GM23338 (cell line): Measurements from ENCODE around the gene SETX. TPM values are rescaled to one million over a fixed set of nuclear protein-coding genes. Genes with fewer than 3 reads are reported as not detected.

Source experiments
- ATAC-seq: fragments of 200-7000 bp; cut with Tn5 transposase; 3 replicates; pipeline ENCODE4 v1.9.1; 2020
- DNase-seq: peaks from one replicate; pipeline ENCODE4 v3.0.0-alpha.2; 2015; ENCODE audit warnings: low spot score
- H2AFZ ChIP-seq: fragments of 200-600 bp; sonication (generic); 2 replicates; pipeline ENCODE4 v1.8.0; 2016; ENCODE audit warnings: antibody characterized with exemption, mild to moderate bottlenecking, moderate library complexity
- H3F3A ChIP-seq: fragments of 200-600 bp; sonication (generic); replicated peaks from 2 replicates; pipeline ENCODE4 v1.8.0; 2017; ENCODE audit warnings: antibody characterized with exemption, mixed run types, low read depth
- H3K27ac ChIP-seq: fragments of 200-600 bp; sonication (generic); 2 replicates; pipeline ENCODE4 v1.6.1; 2016; ENCODE audit warnings: low read depth
- H3K27me3 ChIP-seq: fragments of 200-600 bp; sonication (generic); 2 replicates; pipeline ENCODE4 v1.8.0; 2016; ENCODE audit warnings: mild to moderate bottlenecking, mixed run types, moderate library complexity; ENCODE audit not compliant: insufficient read depth
- H3K36me3 ChIP-seq: fragments of 200-600 bp; sonication (generic); 2 replicates; pipeline ENCODE4 v1.8.0; 2016; ENCODE audit warnings: mild to moderate bottlenecking; ENCODE audit not compliant: insufficient read depth
- H3K4me1 ChIP-seq: fragments of 200-600 bp; sonication (generic); 2 replicates; pipeline ENCODE4 v1.8.0; 2016; ENCODE audit warnings: mild to moderate bottlenecking, moderate library complexity; ENCODE audit not compliant: insufficient read depth
- H3K4me2 ChIP-seq: fragments of 200-600 bp; sonication (generic); 2 replicates; pipeline ENCODE4 v1.7.1; 2017; ENCODE audit warnings: mixed run types
- H3K4me3 ChIP-seq: fragments of 200-600 bp; sonication (generic); 2 replicates; pipeline ENCODE4 v1.6.1; 2016; ENCODE audit warnings: mixed run types
- H3K79me2 ChIP-seq: fragments of 200-600 bp; sonication (generic); replicated peaks from 2 replicates; pipeline ENCODE4 v1.8.0; 2017; ENCODE audit warnings: mild to moderate bottlenecking; ENCODE audit not compliant: insufficient read depth
- H3K9me2 ChIP-seq: fragments of 200-600 bp; sonication (generic); 2 replicates; pipeline ENCODE4 v1.8.0; 2017; ENCODE audit not compliant: insufficient read depth
- H4K20me1 ChIP-seq: fragments of 200-600 bp; sonication (generic); replicated peaks from 2 replicates; pipeline ENCODE4 v1.8.0; 2017; ENCODE audit warnings: mild to moderate bottlenecking; ENCODE audit not compliant: insufficient read depth
- H3K27ac Mint-ChIP-seq: 2 replicates; pipeline ENCODE4 v1.8.0; 2020; ENCODE audit warnings: inconsistent platforms, mild to moderate bottlenecking, moderate library complexity, mixed read lengths
- H3K27me3 Mint-ChIP-seq: 3 replicates; pipeline ENCODE4 v1.8.0; 2022; ENCODE audit warnings: low read depth, mild to moderate bottlenecking, moderate library complexity, mixed read lengths, inconsistent platforms; ENCODE audit not compliant: insufficient read depth, poor library complexity
- H3K36me3 Mint-ChIP-seq: 3 replicates; pipeline ENCODE4 v1.8.0; 2021; ENCODE audit warnings: low read depth, mild to moderate bottlenecking, inconsistent platforms, moderate library complexity, mixed read lengths
- H3K4me1 Mint-ChIP-seq: 3 replicates; pipeline ENCODE4 v1.8.0; 2020; ENCODE audit warnings: mild to moderate bottlenecking, inconsistent platforms, mixed read lengths
- H3K4me3 Mint-ChIP-seq: 3 replicates; pipeline ENCODE4 v1.8.0; 2021; ENCODE audit warnings: moderate library complexity, mild to moderate bottlenecking, inconsistent platforms, mixed read lengths
- H3K9me3 Mint-ChIP-seq: 3 replicates; pipeline ENCODE4 v1.8.0; 2020; ENCODE audit warnings: moderate library complexity, mild to moderate bottlenecking, inconsistent platforms, mixed read lengths
- CREB1 ChIP-seq: fragments of 250-450 bp; sonication (Bioruptor Pico); IDR thresholded peaks from 2 replicates; pipeline ENCODE4 v1.5.0; 2020; ENCODE audit warnings: low read depth, mild to moderate bottlenecking, moderate library complexity
- EZH2 ChIP-seq: fragments of 200-600 bp; sonication (generic); IDR thresholded peaks from one replicate; pipeline ENCODE4 v1.8.0; 2017; ENCODE audit warnings: antibody characterized with exemption, mild to moderate bottlenecking, low read depth; ENCODE audit not compliant: unreplicated experiment
- EZH2phosphoT487 ChIP-seq: fragments of 200-600 bp; sonication (generic); IDR thresholded peaks from one replicate; pipeline ENCODE4 v1.8.1; 2018; ENCODE audit warnings: antibody characterized with exemption; ENCODE audit not compliant: unreplicated experiment
- JUNB ChIP-seq: IDR thresholded peaks from one replicate; pipeline ENCODE4 v1.6.1; 2016; ENCODE audit warnings: antibody characterized with exemption; ENCODE audit not compliant: unreplicated experiment
- NANOG ChIP-seq: IDR thresholded peaks from 2 replicates; pipeline ENCODE4 v1.6.1; 2016; ENCODE audit warnings: antibody characterized with exemption, borderline replicate concordance
- POLR2AphosphoS5 ChIP-seq: IDR thresholded peaks from 2 replicates; pipeline ENCODE4 v1.6.1; 2016; ENCODE audit warnings: antibody characterized with exemption, low read depth
- STAT1 ChIP-seq: IDR thresholded peaks from one replicate; pipeline ENCODE4 v1.6.1; 2016; ENCODE audit warnings: antibody characterized with exemption; ENCODE audit not compliant: unreplicated experiment
- ZNF114 ChIP-seq: fragments of 250-450 bp; sonication (Bioruptor Pico); IDR thresholded peaks from 2 replicates; pipeline ENCODE4 v1.5.0; 2020; ENCODE audit warnings: mild to moderate bottlenecking, moderate library complexity
- ZNF331 ChIP-seq: fragments of 250-450 bp; sonication (Bioruptor Pico); IDR thresholded peaks from 2 replicates; pipeline ENCODE4 v1.5.0; 2020; ENCODE audit warnings: low read depth, mild to moderate bottlenecking, moderate library complexity
- polyA plus RNA-seq: library from polyadenylated mRNA; unstranded; fragments of >200 nt; fragmentation: Nextera tagmentation; extraction: Ambion mirVana; gene quantifications from 2 replicates; pipeline ENCODE4 v1.2.1, GENCODE V29; 2016
- total RNA-seq: library from RNA; depleted of rRNA; stranded (reverse); fragments of >200 nt; shearing (Covaris generic); gene quantifications from 2 replicates; pipeline ENCODE4 v1.2.3, GENCODE V29; 2014
- TF ChIP-seq, protein P1 (sequence below), 2 experiments: fragments of 200-600 bp in 1 of 2; sonication (generic) in 1 of 2; conservative IDR thresholded peaks; 2 replicates each; pipeline versions ENCODE4 v1.5.1 to v1.6.1; 2016 to 2017; ENCODE audit warnings: antibody characterized with exemption in 2 of 2, low read depth in 2 of 2, mild to moderate bottlenecking in 2 of 2, moderate library complexity in 1 of 2
- TF ChIP-seq, protein P2 (sequence below): IDR thresholded peaks from one replicate; pipeline ENCODE4 v1.6.1; 2018; ENCODE audit warnings: antibody characterized with exemption; ENCODE audit not compliant: unreplicated experiment
- TF ChIP-seq, protein P3 (sequence below): IDR thresholded peaks from 2 replicates; pipeline ENCODE4 v1.6.1; 2016; ENCODE audit warnings: antibody characterized with exemption
- TF ChIP-seq, protein P4 (sequence below): fragments of 250-450 bp; sonication (Bioruptor Pico); IDR thresholded peaks from 2 replicates; pipeline ENCODE4 v1.5.0; 2020; ENCODE audit warnings: mild to moderate bottlenecking, moderate library complexity

The SETX gene
- total and polyA plus RNA-seq, 2 experiments from 2014 or later = 17.5 to 49.9 TPM

DNA sequence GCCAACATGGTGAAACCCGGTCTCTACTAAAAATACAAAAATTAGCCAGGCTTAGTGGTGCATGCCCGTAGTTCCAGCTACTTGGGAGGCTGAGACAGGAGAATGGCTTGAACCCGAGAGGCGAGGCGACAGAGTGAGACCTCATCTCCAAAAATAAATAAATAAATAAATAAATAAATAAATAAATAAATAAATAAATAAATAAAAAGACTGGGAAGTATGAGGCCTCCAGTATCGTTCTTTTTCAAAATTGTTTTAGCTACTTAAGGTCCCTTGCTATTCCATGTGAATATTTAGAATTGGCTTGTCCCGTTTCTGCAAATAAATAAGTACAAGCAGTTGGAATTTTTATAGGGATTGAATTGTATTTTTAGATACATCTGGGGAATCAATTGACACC is 3.0 kb upstream of the SETX start:
- H3K4me3 ChIP-seq = no peak overlapping the region
- no peaks in the 10 kb centered on the region for H3F3A ChIP-seq

More for the DNA sequence above, 3.0 kb upstream of the SETX start:
- TF ChIP-seq, protein P1, sequence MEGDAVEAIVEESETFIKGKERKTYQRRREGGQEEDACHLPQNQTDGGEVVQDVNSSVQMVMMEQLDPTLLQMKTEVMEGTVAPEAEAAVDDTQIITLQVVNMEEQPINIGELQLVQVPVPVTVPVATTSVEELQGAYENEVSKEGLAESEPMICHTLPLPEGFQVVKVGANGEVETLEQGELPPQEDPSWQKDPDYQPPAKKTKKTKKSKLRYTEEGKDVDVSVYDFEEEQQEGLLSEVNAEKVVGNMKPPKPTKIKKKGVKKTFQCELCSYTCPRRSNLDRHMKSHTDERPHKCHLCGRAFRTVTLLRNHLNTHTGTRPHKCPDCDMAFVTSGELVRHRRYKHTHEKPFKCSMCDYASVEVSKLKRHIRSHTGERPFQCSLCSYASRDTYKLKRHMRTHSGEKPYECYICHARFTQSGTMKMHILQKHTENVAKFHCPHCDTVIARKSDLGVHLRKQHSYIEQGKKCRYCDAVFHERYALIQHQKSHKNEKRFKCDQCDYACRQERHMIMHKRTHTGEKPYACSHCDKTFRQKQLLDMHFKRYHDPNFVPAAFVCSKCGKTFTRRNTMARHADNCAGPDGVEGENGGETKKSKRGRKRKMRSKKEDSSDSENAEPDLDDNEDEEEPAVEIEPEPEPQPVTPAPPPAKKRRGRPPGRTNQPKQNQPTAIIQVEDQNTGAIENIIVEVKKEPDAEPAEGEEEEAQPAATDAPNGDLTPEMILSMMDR (conservative IDR thresholded peaks at IDR 0.05; ENCODE audit: low read depth in 2 of 2) = no peak
- TF ChIP-seq JUNB = no peak
- TF ChIP-seq STAT1 = no peak
- TF ChIP-seq, protein P2, sequence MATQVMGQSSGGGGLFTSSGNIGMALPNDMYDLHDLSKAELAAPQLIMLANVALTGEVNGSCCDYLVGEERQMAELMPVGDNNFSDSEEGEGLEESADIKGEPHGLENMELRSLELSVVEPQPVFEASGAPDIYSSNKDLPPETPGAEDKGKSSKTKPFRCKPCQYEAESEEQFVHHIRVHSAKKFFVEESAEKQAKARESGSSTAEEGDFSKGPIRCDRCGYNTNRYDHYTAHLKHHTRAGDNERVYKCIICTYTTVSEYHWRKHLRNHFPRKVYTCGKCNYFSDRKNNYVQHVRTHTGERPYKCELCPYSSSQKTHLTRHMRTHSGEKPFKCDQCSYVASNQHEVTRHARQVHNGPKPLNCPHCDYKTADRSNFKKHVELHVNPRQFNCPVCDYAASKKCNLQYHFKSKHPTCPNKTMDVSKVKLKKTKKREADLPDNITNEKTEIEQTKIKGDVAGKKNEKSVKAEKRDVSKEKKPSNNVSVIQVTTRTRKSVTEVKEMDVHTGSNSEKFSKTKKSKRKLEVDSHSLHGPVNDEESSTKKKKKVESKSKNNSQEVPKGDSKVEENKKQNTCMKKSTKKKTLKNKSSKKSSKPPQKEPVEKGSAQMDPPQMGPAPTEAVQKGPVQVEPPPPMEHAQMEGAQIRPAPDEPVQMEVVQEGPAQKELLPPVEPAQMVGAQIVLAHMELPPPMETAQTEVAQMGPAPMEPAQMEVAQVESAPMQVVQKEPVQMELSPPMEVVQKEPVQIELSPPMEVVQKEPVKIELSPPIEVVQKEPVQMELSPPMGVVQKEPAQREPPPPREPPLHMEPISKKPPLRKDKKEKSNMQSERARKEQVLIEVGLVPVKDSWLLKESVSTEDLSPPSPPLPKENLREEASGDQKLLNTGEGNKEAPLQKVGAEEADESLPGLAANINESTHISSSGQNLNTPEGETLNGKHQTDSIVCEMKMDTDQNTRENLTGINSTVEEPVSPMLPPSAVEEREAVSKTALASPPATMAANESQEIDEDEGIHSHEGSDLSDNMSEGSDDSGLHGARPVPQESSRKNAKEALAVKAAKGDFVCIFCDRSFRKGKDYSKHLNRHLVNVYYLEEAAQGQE = no peak
- no peak for TF ChIP-seq ZNF114 (CRISPR knock-in tag)
- TF ChIP-seq ZNF331 (CRISPR knock-in tag) = no peak
- TF ChIP-seq, protein P3, sequence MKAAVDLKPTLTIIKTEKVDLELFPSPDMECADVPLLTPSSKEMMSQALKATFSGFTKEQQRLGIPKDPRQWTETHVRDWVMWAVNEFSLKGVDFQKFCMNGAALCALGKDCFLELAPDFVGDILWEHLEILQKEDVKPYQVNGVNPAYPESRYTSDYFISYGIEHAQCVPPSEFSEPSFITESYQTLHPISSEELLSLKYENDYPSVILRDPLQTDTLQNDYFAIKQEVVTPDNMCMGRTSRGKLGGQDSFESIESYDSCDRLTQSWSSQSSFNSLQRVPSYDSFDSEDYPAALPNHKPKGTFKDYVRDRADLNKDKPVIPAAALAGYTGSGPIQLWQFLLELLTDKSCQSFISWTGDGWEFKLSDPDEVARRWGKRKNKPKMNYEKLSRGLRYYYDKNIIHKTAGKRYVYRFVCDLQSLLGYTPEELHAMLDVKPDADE = no peak
- TF ChIP-seq CREB1 (CRISPR knock-in tag) = no peak
- TF ChIP-seq EZH2phosphoT487 = no peak
- no peak for TF ChIP-seq EZH2
- TF ChIP-seq NANOG = no peak
- no peak for TF ChIP-seq POLR2AphosphoS5
- TF ChIP-seq, protein P4, sequence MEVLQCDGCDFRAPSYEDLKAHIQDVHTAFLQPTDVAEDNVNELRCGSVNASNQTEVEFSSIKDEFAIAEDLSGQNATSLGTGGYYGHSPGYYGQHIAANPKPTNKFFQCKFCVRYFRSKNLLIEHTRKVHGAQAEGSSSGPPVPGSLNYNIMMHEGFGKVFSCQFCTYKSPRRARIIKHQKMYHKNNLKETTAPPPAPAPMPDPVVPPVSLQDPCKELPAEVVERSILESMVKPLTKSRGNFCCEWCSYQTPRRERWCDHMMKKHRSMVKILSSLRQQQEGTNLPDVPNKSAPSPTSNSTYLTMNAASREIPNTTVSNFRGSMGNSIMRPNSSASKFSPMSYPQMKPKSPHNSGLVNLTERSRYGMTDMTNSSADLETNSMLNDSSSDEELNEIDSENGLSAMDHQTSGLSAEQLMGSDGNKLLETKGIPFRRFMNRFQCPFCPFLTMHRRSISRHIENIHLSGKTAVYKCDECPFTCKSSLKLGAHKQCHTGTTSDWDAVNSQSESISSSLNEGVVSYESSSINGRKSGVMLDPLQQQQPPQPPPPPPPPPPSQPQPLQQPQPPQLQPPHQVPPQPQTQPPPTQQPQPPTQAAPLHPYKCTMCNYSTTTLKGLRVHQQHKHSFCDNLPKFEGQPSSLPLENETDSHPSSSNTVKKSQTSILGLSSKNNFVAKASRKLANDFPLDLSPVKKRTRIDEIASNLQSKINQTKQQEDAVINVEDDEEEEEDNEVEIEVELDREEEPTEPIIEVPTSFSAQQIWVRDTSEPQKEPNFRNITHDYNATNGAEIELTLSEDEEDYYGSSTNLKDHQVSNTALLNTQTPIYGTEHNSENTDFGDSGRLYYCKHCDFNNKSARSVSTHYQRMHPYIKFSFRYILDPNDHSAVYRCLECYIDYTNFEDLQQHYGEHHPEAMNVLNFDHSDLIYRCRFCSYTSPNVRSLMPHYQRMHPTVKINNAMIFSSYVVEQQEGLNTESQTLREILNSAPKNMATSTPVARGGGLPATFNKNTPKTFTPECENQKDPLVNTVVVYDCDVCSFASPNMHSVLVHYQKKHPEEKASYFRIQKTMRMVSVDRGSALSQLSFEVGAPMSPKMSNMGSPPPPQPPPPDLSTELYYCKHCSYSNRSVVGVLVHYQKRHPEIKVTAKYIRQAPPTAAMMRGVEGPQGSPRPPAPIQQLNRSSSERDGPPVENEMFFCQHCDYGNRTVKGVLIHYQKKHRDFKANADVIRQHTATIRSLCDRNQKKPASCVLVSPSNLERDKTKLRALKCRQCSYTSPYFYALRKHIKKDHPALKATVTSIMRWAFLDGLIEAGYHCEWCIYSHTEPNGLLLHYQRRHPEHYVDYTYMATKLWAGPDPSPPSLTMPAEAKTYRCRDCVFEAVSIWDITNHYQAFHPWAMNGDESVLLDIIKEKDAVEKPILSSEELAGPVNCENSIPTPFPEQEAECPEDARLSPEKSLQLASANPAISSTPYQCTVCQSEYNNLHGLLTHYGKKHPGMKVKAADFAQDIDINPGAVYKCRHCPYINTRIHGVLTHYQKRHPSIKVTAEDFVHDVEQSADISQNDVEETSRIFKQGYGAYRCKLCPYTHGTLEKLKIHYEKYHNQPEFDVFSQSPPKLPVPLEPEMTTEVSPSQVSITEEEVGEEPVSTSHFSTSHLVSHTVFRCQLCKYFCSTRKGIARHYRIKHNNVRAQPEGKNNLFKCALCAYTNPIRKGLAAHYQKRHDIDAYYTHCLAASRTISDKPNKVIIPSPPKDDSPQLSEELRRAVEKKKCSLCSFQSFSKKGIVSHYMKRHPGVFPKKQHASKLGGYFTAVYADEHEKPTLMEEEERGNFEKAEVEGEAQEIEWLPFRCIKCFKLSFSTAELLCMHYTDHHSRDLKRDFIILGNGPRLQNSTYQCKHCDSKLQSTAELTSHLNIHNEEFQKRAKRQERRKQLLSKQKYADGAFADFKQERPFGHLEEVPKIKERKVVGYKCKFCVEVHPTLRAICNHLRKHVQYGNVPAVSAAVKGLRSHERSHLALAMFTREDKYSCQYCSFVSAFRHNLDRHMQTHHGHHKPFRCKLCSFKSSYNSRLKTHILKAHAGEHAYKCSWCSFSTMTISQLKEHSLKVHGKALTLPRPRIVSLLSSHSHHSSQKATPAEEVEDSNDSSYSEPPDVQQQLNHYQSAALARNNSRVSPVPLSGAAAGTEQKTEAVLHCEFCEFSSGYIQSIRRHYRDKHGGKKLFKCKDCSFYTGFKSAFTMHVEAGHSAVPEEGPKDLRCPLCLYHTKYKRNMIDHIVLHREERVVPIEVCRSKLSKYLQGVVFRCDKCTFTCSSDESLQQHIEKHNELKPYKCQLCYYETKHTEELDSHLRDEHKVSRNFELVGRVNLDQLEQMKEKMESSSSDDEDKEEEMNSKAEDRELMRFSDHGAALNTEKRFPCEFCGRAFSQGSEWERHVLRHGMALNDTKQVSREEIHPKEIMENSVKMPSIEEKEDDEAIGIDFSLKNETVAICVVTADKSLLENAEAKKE (CRISPR knock-in tag) = no peak
- H3K4me1 ChIP-seq = peaks cover 12% of the 10 kb centered on the region
- no peak overlapping the region for H3K27ac ChIP-seq
- peaks cover 8% of the 10 kb centered on the region; the same call in 1 of the 2 replicates for H3K36me3 ChIP-seq
- Mint-ChIP-seq H3K9me3 (no peaks in the 10 kb centered on the region), H3K4me1 (peaks cover 15% of the 10 kb centered on the region), H3K27ac (no peak overlapping the region), H3K27me3 (no peaks in the 10 kb centered on the region), H3K4me3 (no peak overlapping the region), H3K36me3 (peaks cover 16% of the 10 kb centered on the region)
- no peak overlapping the region for H3K4me2 ChIP-seq
- H4K20me1 ChIP-seq = peaks cover 10% of the 10 kb centered on the region
- no peaks in the 10 kb centered on the region for H3K9me2 ChIP-seq
- DNase-seq (no peak), ATAC-seq (no peak)
- peaks cover 18% of the 10 kb centered on the region for H3K79me2 ChIP-seq
- H2AFZ ChIP-seq = no peak overlapping the region
- no peaks in the 10 kb centered on the region for H3K27me3 ChIP-seq
